GM19099 (cell line): ENCODE data around the gene PPFIBP1.

Experiments
- POLR2A ChIP-seq: IDR thresholded peaks from 3 replicates; pipeline ENCODE4 v1.6.1; 2011; ENCODE audit warnings: low read depth; ENCODE audit not compliant: insufficient read length; ENCODE audit errors: extremely low read depth

The PPFIBP1 gene

DNA sequence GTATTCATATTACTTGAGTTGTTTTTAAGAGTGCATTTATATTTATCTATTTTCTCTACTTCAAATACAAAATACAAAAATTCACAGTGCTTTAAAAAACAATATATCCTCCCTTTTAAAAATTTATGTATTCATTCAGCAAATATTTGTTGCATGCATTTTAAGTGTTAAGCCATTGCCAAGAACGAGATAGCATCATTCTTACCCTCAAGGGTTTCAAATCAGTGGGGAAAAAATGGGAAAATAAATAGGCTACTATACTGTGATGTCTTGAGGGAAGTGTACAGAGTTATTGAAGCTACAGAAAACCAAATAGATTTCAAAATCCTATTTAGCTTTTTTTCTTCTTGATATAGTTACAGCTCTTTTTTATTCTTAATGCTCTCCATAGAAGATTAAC, 209.8 kb downstream of the PPFIBP1 start:
- TF ChIP-seq POLR2A, result no peak

DNA sequence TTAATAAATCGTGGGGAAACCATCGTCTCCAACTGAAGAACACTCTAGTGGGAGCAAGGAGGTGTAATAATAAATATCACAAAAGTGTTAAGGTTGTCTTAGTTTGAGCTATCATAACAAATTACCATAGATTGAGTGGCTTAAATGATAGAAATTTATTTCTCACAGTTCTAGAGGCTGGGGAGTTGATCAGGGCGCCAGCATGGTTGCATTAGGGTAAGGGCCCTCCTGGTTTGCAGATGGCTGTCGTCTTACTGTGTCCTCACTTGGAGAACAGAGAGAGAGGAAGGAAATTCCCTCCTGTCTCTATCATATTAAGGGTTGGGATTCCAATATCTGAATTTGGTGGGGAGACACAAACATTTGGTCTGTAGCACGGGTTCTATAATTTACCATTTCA, 219.6 kb downstream of the PPFIBP1 start:
- TF ChIP-seq POLR2A, result no peak
